Mucosa of descending colon (tissue), 3 donors: Measurements from ENCODE around the gene TVP23A. TPM values are rescaled to one million over a fixed set of nuclear protein-coding genes. Genes with fewer than 3 reads are reported as not detected.

Source experiments
- ATAC-seq: fragments of 200-7000 bp; cut with Tn5 transposase; one replicate; pipeline ENCODE4 v1.9.1; 2020; ENCODE audit warnings: mild to moderate bottlenecking, moderate library complexity
- DNase-seq, 3 donors: peaks; one replicate each; pipeline ENCODE4 v3.0.0-alpha.2; 2020
- H3K36me3 ChIP-seq: fragments of 200-600 bp; one replicate; pipeline ENCODE4 v1.8.0; 2021; ENCODE audit warnings: low read depth, mild to moderate bottlenecking
- H3K4me1 ChIP-seq: fragments of 200-600 bp; one replicate; pipeline ENCODE4 v1.8.0; 2021; ENCODE audit warnings: low read depth, mild to moderate bottlenecking
- H3K4me3 ChIP-seq: fragments of 200-600 bp; one replicate; pipeline ENCODE4 v1.8.0; 2021; ENCODE audit warnings: mild to moderate bottlenecking
- H3K9me3 ChIP-seq: fragments of 200-600 bp; one replicate; pipeline ENCODE4 v1.8.0; 2021; ENCODE audit warnings: mild to moderate bottlenecking
- intact Hi-C, 2 donors: fragments of 100-400 bp; cut with DNase I in 1 of 2; cut with micrococcal nuclease in 1 of 2; formaldehyde crosslinking; loops; one replicate each; pipeline versions ENCODE4 v1.11.0 to v1.11.1; 2022; cut with DNase I, micrococcal nuclease
- total RNA-seq, 3 donors: library from RNA; stranded (reverse); fragmentation: NEBNext Ultra II Directional in 2 of 3; extraction: Animal tissue kit (Norgen Biotek cat#: 25700) in 2 of 3; gene quantifications; one replicate each; pipeline versions ENCODE4 v1.2.1 to v1.2.4, GENCODE V29; 2021 to 2023
- TF ChIP-seq, protein P1 (sequence below): fragments of 200-600 bp; IDR thresholded peaks from one replicate; pipeline ENCODE4 v1.8.0; 2022; ENCODE audit warnings: antibody characterized with exemption, mild to moderate bottlenecking
- donor health status: DM: no; HTN: no; CAD: no; lungs with moderate emphysema.
- donor health status: DM: no; HTN: no; CAD: no.
- donor health status: DM: no; HTN: yes; CAD: no.

Gene TVP23A
- total RNA-seq, 3 donors from 2014 or later = 0.14 to 0.60 TPM; not detected in 1

DNA sequence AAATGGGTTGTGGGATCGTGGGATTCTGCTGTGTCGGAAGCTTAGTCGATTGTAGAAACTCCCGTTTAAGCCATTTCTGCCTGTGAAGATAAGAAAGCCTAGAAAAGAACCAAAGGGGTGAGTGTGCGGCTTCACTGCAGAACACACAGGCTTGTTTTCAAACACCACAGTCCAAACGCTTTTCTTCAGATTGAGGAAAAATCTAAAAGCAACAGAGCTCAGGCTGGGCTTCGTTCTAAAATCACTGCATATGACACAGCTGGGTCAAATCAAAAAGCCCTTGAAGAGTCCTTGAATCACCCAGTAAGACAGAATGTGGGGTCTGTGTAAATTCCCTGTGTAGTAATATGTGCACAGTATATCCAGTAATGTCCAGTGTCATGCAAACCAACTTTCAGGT is 49.2 kb downstream of the TVP23A start:
- no peak for ATAC-seq
- H3K36me3 ChIP-seq = no peaks in the 10 kb centered on the region
- H3K4me1 ChIP-seq = no peaks in the 10 kb centered on the region
- H3K4me3 ChIP-seq = no peak overlapping the region
- DNase-seq = no peak
- TF ChIP-seq, protein P1, sequence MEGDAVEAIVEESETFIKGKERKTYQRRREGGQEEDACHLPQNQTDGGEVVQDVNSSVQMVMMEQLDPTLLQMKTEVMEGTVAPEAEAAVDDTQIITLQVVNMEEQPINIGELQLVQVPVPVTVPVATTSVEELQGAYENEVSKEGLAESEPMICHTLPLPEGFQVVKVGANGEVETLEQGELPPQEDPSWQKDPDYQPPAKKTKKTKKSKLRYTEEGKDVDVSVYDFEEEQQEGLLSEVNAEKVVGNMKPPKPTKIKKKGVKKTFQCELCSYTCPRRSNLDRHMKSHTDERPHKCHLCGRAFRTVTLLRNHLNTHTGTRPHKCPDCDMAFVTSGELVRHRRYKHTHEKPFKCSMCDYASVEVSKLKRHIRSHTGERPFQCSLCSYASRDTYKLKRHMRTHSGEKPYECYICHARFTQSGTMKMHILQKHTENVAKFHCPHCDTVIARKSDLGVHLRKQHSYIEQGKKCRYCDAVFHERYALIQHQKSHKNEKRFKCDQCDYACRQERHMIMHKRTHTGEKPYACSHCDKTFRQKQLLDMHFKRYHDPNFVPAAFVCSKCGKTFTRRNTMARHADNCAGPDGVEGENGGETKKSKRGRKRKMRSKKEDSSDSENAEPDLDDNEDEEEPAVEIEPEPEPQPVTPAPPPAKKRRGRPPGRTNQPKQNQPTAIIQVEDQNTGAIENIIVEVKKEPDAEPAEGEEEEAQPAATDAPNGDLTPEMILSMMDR = no peak
- intact Hi-C loops = no loop called here
- H3K9me3 ChIP-seq = no peaks in the 10 kb centered on the region

DNA sequence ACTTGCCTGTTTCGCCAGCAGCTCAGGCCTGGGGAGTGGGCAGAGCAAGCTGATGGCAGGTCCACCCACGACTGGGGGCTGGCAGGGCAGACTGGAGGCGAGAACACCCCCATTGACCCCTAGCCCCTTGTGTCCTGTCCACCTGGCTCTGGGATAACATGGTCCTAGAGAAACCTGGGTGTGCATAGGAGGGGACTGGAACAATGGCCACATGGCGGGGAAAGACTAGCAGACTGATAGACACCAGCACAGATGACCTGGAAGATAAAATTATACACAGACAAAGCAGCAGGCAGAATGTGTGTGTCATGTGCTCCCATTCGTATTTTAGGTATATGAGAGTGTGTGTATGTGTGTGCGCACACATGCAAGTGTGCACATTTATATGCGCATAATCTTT is 51.5 kb downstream of the TVP23A start:
- TF ChIP-seq, protein P1 = no peak
- ATAC-seq = no peak
- no peaks in the 10 kb centered on the region for H3K36me3 ChIP-seq
- no peak for DNase-seq
- H3K4me1 ChIP-seq = no peaks in the 10 kb centered on the region
- intact Hi-C loops = no loop called here
- H3K4me3 ChIP-seq = no peak overlapping the region
- no peaks in the 10 kb centered on the region for H3K9me3 ChIP-seq

DNA sequence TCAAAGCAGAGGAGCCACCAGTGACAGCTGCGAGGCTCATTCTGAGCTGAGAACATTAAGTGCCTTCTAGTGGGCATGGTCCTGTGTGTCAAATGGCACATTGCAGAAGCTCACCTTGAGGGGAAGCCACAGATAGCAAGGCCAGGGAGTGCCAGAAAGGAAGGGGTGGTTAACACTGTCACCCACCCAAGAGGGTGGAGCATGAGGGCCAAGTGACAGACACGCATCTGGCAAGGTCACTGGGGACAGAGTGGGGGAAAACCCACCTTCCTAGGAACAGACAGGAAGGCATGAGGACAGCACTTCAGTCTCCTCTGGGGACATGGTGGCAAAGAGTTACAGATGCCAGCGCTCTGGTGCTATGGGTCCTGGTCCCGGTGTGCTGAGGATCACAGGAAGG is 52.8 kb downstream of the TVP23A start:
- TF ChIP-seq, protein P1 = no peak
- intact Hi-C loops = no loop called here
- peak; percentile 13 for ATAC-seq
- Histone ChIP-seq H3K4me3 (no peak overlapping the region), H3K36me3 (no peaks in the 10 kb centered on the region), H3K9me3 (no peaks in the 10 kb centered on the region), H3K4me1 (no peaks in the 10 kb centered on the region)
- no peak for DNase-seq

DNA sequence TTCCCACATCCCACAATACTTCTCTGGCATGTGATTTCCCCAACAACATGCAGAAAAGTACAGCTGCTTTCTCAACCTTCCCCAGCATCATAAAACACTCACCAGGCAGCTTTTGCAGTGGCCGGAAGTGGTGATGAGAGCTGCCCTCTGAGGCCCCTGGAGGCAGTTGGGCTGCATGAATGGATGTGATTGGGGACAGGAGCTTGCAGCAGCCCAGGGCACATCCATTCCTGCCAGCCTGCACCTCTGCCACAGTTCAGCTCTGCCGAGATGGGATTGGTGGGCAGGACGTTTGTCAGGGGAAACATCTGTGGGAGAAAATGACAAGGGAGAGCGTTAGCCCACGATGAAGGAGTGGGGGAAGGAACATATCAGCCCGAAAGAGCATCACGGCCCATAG is 55.1 kb downstream of the TVP23A start:
- H3K36me3 ChIP-seq = peaks cover 12% of the 10 kb centered on the region
- H3K9me3 ChIP-seq = no peaks in the 10 kb centered on the region
- DNase-seq (no peak), ATAC-seq (no peak)
- TF ChIP-seq, protein P1 = no peak
- intact Hi-C loops = no loop called here
- H3K4me1 ChIP-seq = no peaks in the 10 kb centered on the region
- no peak overlapping the region for H3K4me3 ChIP-seq

DNA sequence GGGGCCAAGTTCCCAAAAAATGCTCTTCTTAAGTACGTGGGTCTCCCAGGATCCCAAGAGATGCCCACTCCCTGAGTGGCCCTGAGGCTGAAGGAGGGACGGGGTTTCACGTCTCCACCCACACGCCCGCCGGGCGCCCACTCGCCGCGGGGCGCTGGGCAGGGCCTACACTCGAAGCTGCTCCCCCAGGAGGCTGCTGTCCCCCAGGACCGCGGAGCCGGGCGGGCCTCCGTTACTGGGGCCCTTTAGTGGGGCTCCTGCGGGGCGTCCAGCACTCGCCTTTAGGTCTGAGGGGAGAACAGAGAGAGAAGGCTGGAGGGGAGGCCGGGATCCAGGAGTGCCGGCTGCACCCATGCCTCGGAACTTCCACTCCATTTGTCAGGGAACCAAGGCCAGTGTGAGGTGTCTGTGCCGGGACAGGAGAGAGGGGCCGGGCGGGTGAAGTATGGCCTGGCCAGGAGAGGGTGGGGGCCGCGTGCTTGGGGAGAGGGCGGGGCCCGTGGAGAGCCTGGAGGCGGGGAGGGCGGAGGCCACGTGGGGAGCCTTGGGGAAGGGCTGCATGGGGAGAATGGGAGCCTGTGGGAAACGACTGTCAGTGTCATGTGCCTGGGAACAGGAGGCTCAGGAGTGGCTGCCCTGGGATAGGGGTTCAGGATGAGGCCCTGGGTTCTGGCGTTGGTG is 56.1 kb downstream of the TVP23A start:
- TF ChIP-seq, protein P1 = no peak
- DNase-seq (no peak), ATAC-seq (no peak)
- H3K36me3 ChIP-seq = peaks cover 12% of the 10 kb centered on the region
- H3K4me3 ChIP-seq = no peak overlapping the region
- intact Hi-C loops = no loop called here
- H3K9me3 ChIP-seq = no peaks in the 10 kb centered on the region
- no peaks in the 10 kb centered on the region for H3K4me1 ChIP-seq

DNA sequence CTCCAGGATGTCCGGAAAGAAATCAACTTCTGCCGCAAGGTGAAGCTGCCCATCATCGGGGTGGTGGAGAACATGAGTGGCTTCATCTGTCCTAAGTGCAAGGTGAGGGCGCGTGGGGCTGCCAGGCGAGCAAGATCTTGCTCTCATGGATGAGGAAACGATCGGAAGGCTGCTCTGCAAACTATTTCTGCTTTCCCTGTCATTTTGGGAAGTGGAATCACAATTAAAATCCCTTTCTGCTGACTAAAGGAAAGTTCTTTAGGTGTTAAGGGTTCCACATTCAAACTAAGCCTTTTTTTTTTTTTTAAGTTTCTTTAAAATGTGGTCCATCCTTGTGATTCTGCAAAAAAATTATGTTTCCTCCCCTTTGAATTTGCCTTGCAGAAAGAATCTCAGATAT is 57.2 kb downstream of the TVP23A start:
- ATAC-seq (no peak), DNase-seq (no peak)
- intact Hi-C loops = no loop called here
- Histone ChIP-seq H3K4me1 (no peaks in the 10 kb centered on the region), H3K36me3 (peaks cover 12% of the 10 kb centered on the region), H3K9me3 (no peaks in the 10 kb centered on the region), H3K4me3 (no peak overlapping the region)
- TF ChIP-seq, protein P1 = no peak
